Heart left ventricle (tissue), 16 donors: ENCODE measurements around the gene ASMTL. TPM values are rescaled to one million over a fixed set of nuclear protein-coding genes. Genes with fewer than 3 reads are reported as not detected.

Source experiments
- ATAC-seq, 4 donors: fragments of 200-7000 bp; cut with Tn5 transposase; one replicate each; pipeline ENCODE4 v1.9.1; 2020 to 2022; ENCODE audit warnings: moderate library complexity in 4 of 4, mild to moderate bottlenecking in 3 of 4, moderate number of reproducible peaks in 1 of 4
- DNase-seq, 5 donors: peaks; one replicate each; pipeline ENCODE4 v3.0.0-alpha.2; 2020
- H3K27ac ChIP-seq, 12 donors: fragments of 200-600 bp; sonication (generic) in 4 of 12; one replicate each; pipeline versions ENCODE4 v1.5.0 to v1.8.0; 2016 to 2022; ENCODE audit warnings: mild to moderate bottlenecking in 2 of 12
- H3K27me3 ChIP-seq, 9 donors: fragments of 200-600 bp; sonication (generic) in 2 of 9; one replicate each; pipeline versions ENCODE4 v1.5.1 to v1.8.0; 2016 to 2022; ENCODE audit warnings: mild to moderate bottlenecking in 3 of 9
- H3K36me3 ChIP-seq, 9 donors: fragments of 200-600 bp; sonication (generic) in 2 of 9; one replicate each; pipeline versions ENCODE4 v1.5.0 to v1.8.0; 2018 to 2022; ENCODE audit warnings: mild to moderate bottlenecking in 2 of 9
- H3K4me1 ChIP-seq, 12 donors: fragments of 200-600 bp; sonication (generic) in 4 of 12; one replicate each; pipeline versions ENCODE4 v1.5.0 to v1.8.0; 2016 to 2022; ENCODE audit warnings: mild to moderate bottlenecking in 3 of 12
- H3K4me3 ChIP-seq, 12 donors: fragments of 200-600 bp; sonication (generic) in 4 of 12; one replicate each; pipeline versions ENCODE4 v1.5.0 to v1.8.0; 2017 to 2022; ENCODE audit warnings: mild to moderate bottlenecking in 9 of 12, moderate library complexity in 4 of 12
- H3K9me3 ChIP-seq, 12 donors: fragments of 200-600 bp; sonication (generic) in 4 of 12; one replicate each; pipeline versions ENCODE4 v1.5.0 to v1.8.0; 2016 to 2022; ENCODE audit warnings: mild to moderate bottlenecking in 1 of 12
- POLR2A ChIP-seq, 2 donors: fragments of 450-650 bp; IDR thresholded peaks; one replicate each; pipeline ENCODE4 v1.6.1; 2017; ENCODE audit warnings: antibody characterized with exemption in 2 of 2, mild to moderate bottlenecking in 2 of 2, moderate library complexity in 2 of 2
- WGBS, 4 donors: extraction: QIAGEN DNeasy Blood & Tissue Kit in 2 of 4; methylation state at CpG; one replicate each; pipeline versions ENCODE4 v1.1.5 to v1.1.7; 2013 to 2018; 5-methylcytosine and 5-hydroxymethylcytosine counted together
- intact Hi-C, 10 donors: fragments of 100-400 bp; cut with DNase I; formaldehyde crosslinking; loops; one replicate each; pipeline versions ENCODE4 v1.11.1 to v1.14.2; 2022
- polyA plus RNA-seq, 2 donors: library from polyadenylated mRNA; stranded (reverse); fragments of 200-250 nt; gene quantifications; one replicate each; pipeline ENCODE4 v1.2.3, GENCODE V29; 2013
- total RNA-seq, 9 donors: library from RNA; depleted of rRNA in 2 of 9; stranded (reverse); fragments of >200 nt in 2 of 9; fragmentation: NEBNext Ultra II Directional in 3 of 9; extraction: Animal tissue kit (Norgen Biotek cat#: 25700) in 3 of 9; gene quantifications; one replicate each; pipeline versions ENCODE4 v1.1.0 to v1.2.4, GENCODE V29; 2016 to 2023
- TF ChIP-seq, protein P1 (sequence below), 12 donors: fragments of 200-600 bp; sonication (generic) in 4 of 12; IDR thresholded peaks; one replicate each; pipeline versions ENCODE4 v1.5.0 to v1.8.0; 2018 to 2022; ENCODE audit warnings: antibody characterized with exemption in 12 of 12, mild to moderate bottlenecking in 5 of 12
- donor health status: ischemic (EF 13 %, LVEDD 7.1; RV severe dilation, severe dysfunction).
- donor health status: healthy with polysubstance abuse.
- donor health status: DM: no; HTN: yes; CAD: no.
- donor health status: DM: no; HTN: no; CAD: no.
- donor health status: ischemic (EF 25% LVEDD 6.9; RV normal size, moderate dysfunction).
- donor health status: ischemic (EF 25% LVEDD 5.7; RV mildly dilated, moderate dysfunction).
- donor health status: healthy.
- donor health status: DM: yes; HTN: yes; CAD: no.
- donor health status: ischemic (EF 35%, LVEDD 5.7; RV mildly dilated, moderate dysfunction).
- donor health status: nonischemic (EF 11% LVEDD 7.7; RV severe dilation, severe dysfunction).
- donor health status: DM: yes; HTN: yes; CAD: no.
- donor health status: PGD.
- donor health status: ischemic (EF 29% LVEDD 5.4; RV normal size, mild dysfunction).
- donor health status: nonischemic (EF 23%, LVEDD 6.1; RV moderate dilation, normal function).

ASMTL gene
- total and polyA plus RNA-seq, 11 donors, result 20.2 to 44.6 (median 29.1) TPM

DNA sequence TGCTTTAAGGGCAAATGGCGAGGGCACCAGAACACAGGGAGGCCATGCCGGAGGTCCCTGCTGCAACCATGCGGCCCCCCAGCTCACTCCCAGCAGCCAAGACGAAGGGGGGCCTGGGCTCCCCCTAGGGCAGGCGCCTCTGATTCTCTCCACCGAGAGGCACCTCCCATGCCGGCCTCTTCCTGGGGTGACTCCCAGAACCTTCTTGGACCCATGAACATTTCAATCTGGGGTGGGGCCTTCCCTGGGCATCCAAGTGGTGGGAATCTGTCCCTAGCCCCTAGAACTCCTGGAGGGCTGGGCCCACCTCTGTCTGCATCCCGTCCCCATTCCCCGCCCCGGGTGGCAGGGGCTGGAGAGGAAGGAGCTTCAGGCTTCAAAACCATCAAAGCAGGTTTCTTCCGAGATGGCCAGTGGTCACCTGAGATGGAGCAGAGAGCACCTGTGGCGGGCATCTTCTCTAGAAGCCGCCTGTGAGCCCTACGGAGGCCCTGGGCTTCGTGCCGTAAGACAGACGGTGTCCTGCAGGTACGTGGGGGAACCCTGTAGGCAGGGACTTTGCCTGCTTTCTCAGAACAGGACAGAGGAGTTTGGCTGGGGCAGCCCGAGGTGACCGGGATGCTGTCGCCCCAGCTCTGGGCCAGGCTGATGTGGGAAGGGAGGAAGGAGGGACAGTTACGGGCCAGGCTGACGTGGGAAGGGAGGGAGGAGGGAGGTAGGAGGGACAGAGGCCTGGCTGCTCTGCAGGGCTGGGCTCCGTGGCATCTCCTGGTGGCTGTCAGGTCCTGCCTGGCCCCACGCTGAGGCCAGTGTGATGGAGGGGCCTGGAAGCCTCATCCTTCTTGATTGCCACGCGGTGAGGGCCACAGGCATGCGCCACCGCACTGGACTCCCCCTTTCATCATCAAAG is 54.0 kb downstream of the ASMTL start:
- intact Hi-C loops, result loop anchor here in 3 of 10 donors (5.0 to 10.0 kb wide), 3 partner anchors 46 to 194 kb away; partner anchors contain the start of gene AKAP17A (in 1 of the 3)
- Histone ChIP-seq H3K27ac (no peak overlapping the region), H3K4me1 (peaks cover 0 to 11% (median 4%) of the 10 kb centered on the region in 12 donors), H3K36me3 (peaks cover 0 to 50% (median 19%) of the 10 kb centered on the region in 9 donors), H3K4me3 (no peak overlapping the region), H3K9me3 (no peaks in the 10 kb centered on the region), H3K27me3 (no peaks in the 10 kb centered on the region)
- 78 to 95% (median 84%) methylated on average over 25 to 29 of the region's 29 CpGs for WGBS, 4 donors
- TF ChIP-seq, protein P1, sequence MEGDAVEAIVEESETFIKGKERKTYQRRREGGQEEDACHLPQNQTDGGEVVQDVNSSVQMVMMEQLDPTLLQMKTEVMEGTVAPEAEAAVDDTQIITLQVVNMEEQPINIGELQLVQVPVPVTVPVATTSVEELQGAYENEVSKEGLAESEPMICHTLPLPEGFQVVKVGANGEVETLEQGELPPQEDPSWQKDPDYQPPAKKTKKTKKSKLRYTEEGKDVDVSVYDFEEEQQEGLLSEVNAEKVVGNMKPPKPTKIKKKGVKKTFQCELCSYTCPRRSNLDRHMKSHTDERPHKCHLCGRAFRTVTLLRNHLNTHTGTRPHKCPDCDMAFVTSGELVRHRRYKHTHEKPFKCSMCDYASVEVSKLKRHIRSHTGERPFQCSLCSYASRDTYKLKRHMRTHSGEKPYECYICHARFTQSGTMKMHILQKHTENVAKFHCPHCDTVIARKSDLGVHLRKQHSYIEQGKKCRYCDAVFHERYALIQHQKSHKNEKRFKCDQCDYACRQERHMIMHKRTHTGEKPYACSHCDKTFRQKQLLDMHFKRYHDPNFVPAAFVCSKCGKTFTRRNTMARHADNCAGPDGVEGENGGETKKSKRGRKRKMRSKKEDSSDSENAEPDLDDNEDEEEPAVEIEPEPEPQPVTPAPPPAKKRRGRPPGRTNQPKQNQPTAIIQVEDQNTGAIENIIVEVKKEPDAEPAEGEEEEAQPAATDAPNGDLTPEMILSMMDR (IDR thresholded peaks at IDR 0.05), result no peak
- TF ChIP-seq POLR2A (IDR thresholded peaks at IDR 0.05), result no peak
- ATAC-seq (peak in 3 of 4 donors; percentile 5 to 68 (median 58)), DNase-seq (peak in 4 of 5 donors; percentile 23 to 60 (median 54))

DNA sequence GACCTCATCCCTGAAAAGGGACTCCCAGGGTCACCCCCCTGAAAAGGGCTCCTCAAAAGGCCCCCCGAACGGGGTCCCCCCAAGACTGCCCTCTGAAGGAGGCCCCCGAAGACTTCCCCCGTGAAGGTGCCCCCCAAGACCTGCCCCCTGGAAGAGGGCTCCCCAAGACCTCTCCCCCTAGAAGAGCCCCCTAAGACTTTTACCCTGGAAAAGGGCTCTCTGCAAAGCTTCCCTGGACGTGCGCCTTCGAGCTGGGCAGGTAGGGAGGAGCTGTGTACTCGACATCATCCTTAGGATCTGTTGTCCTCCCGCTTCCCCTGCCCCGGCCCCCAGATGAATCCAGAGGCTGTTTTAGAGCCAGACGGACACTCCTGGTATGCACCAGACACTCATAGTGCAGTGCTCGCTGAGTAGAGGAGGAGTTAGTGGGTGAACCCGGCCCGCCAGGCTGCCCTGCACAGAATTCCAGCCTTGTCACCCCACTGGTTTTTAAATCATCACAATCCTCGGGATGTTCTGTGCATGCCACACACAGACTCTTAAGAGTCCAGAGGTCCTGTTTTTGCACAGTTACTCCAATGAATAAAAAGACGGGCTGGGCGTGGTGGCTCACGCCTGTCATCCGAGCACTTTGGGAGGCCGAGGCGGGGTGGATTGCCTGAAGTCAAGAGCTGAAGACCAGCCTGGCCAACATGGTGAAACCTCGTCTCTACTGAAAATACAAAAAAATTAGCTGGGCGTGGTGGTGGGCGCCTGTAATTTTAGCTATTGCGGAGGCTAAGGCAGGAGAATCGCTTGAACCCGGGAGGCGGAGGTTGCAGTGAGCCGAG is 55.1 kb downstream of the ASMTL start:
- 86 to 94% (median 89%) methylated on average over 23 to 29 of the region's 29 CpGs for WGBS, 4 donors
- DNase-seq, result peak in 3 of 5 donors; percentile 18 to 23 (median 19)

DNA sequence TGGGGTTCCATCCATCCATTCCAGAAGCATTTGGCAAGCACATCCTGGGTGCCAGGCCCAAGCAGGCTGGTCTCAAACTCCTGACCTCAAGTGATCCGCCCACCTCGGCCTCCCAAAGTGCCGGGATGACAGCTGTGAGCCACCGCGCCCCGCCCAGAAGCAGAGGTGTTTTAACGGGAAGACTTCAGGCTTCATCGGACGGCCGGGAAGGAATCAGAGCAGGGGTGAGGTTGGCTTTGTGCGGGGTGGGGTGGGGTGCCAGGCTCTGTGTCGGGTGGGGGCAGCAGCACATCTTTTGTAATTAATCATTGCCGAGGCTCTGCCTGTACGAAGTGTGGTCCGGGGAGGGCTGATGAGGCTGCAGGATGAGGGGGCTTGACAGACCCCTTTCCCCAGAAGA is 55.7 kb downstream of the ASMTL start:
- Histone ChIP-seq H3K36me3 (peaks cover 0 to 39% (median 10%) of the 10 kb centered on the region in 9 donors), H3K27ac (no peak overlapping the region), H3K4me1 (peaks cover 0 to 18% (median 11%) of the 10 kb centered on the region in 12 donors), H3K4me3 (no peak overlapping the region), H3K27me3 (no peaks in the 10 kb centered on the region), H3K9me3 (no peaks in the 10 kb centered on the region)
- no peak for TF ChIP-seq POLR2A (IDR thresholded peaks at IDR 0.05)
- TF ChIP-seq, protein P1 (IDR thresholded peaks at IDR 0.05), result no peak
- DNase-seq (peak in 2 of 5 donors; percentile 4 to 34), ATAC-seq (no peak)
- 84 to 89% (median 86%) methylated on average over 15 of the region's 15 CpGs for WGBS, 4 donors
- intact Hi-C loops, result loop anchor here in 3 of 10 donors (5.0 to 10.0 kb wide), 3 partner anchors 48 to 195 kb away; partner anchors contain the start of gene AKAP17A (in 1 of the 3)

More for the DNA sequence above, 55.1 kb downstream of the ASMTL start:
- Histone ChIP-seq H3K9me3 (no peaks in the 10 kb centered on the region), H3K36me3 (peaks cover 0 to 41% (median 10%) of the 10 kb centered on the region in 9 donors), H3K27me3 (no peaks in the 10 kb centered on the region), H3K27ac (no peak overlapping the region), H3K4me3 (no peak overlapping the region), H3K4me1 (peaks cover 0 to 18% (median 11%) of the 10 kb centered on the region in 12 donors)
- TF ChIP-seq, protein P1 (IDR thresholded peaks at IDR 0.05), result no peak
- no peak for TF ChIP-seq POLR2A (IDR thresholded peaks at IDR 0.05)
- no peak for ATAC-seq
- intact Hi-C loops, result loop anchor here in 3 of 10 donors (5.0 to 10.0 kb wide), 3 partner anchors 47 to 195 kb away; partner anchors contain the start of gene AKAP17A (in 1 of the 3)
